Eye (tissue), 1 donor: Measurements from ENCODE around the gene IL17RD.

ENCODE experiments used
- DNase-seq: peaks from one replicate; pipeline ENCODE4 v3.0.0-alpha.2; 2015

IL17RD gene

GRCh38 chr3:57128826-57129667 lies 36.1 kb downstream of the IL17RD start:
- DNase-seq, result peak; percentile 57

- DNase-seq, result peak; percentile 85
Measured at GRCh38 chr3:57127891-57128518, 37.1 kb downstream of the IL17RD start.

GRCh38 chr3:57126244-57126643 lies 38.9 kb downstream of the IL17RD start:
- no peak for DNase-seq

GRCh38 chr3:57120451-57121174 lies 44.5 kb downstream of the IL17RD start:
- no peak for DNase-seq

GRCh38 chr3:57120040-57120439 lies 45.1 kb downstream of the IL17RD start:
- no peak for DNase-seq

GRCh38 chr3:57118254-57118653 lies 46.9 kb downstream of the IL17RD start:
- no peak for DNase-seq

GRCh38 chr3:57116501-57116900 lies 48.7 kb downstream of the IL17RD start:
- DNase-seq, result no peak

- DNase-seq, result peak; percentile 14
Measured at GRCh38 chr3:57112206-57112605, 52.9 kb downstream of the IL17RD start.

GRCh38 chr3:57110798-57111197 lies 54.4 kb downstream of the IL17RD start:
- DNase-seq, result peak; percentile 78

- DNase-seq, result peak; percentile 17
Measured at GRCh38 chr3:57110214-57110613, 54.9 kb downstream of the IL17RD start.

GRCh38 chr3:57109437-57110199 lies 55.5 kb downstream of the IL17RD start:
- no peak for DNase-seq

- no peak for DNase-seq
Measured at GRCh38 chr3:57108684-57109083, 56.5 kb downstream of the IL17RD start.

- no peak for DNase-seq
Measured at GRCh38 chr3:57105585-57105984, 59.6 kb downstream of the IL17RD start.

- peak; percentile 94 for DNase-seq
Measured at GRCh38 chr3:57100046-57100695, 65.0 kb downstream of the IL17RD start.

- no peak for DNase-seq
Measured at GRCh38 chr3:57098418-57099310, 66.5 kb downstream of the IL17RD start.

GRCh38 chr3:57097536-57097935 lies 67.6 kb downstream of the IL17RD start:
- no peak for DNase-seq

GRCh38 chr3:57095363-57095762 lies 69.8 kb downstream of the IL17RD start:
- no peak for DNase-seq

GRCh38 chr3:57094575-57094974 lies 70.6 kb downstream of the IL17RD start:
- peak; percentile 63 for DNase-seq

GRCh38 chr3:57093971-57094535 lies 71.1 kb downstream of the IL17RD start:
- no peak for DNase-seq

GRCh38 chr3:57093489-57093888 lies 71.7 kb downstream of the IL17RD start:
- no peak for DNase-seq
